ENCODE results near the gene SH3RF1.

Gene SH3RF1

DNA sequence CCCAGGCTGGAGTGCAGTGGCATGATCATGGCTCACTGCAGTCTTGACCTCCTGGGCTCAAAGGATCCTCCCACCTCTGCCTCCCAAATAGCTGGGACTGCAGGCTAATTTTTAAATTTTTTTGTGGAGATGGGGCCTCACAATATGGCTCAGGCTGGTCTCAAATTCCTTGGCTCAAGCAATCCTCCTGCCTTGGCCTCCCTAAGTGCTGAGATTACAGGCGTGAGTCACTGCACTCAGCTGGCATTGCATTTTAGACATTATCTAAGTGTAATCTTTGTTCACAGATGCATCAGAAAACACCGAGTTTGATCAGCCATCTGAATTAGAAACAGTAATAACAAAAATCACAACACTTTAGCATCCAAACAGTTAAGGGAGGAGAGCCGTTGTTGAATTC, 207.3 kb downstream of the SH3RF1 start:
- DNase-seq (ENCODE audit: low read depth), result no peak

DNA sequence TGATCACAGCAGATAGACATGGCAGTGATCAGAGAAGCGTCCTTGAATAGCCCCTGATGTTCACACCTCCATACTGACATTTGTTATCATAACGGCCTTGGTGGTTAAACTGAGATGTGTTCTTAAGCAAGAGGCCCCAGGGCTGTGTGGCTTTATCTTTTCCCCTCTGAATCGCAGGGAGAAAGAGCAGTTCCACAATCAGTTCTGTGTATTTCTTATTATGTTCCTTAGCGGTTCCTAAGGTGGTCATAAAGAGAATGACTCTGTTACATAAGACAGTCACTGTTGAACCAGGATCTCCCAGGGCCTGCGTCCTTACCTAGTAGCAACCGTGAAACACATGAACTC, 207.9 kb downstream of the SH3RF1 start:
- no peak for DNase-seq (ENCODE audit: low read depth)

DNA sequence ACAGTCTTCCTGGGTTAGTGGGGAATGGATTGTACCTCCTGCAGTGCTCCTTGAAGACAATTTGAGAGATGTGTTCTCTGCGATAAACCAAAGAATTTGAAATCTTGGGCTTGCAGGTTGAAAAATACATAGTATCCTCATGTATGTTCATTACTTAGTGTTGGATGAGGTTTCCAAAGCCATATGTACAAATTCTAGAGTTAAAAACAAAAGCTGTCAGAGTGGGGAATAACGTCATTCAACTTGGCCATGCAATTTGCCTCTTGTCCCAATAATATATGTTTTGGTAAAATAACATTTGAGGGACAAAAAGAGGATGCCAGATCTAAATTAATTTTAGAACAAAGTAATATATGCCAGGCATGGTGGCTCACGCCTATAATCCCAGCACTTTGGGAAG, 209.4 kb downstream of the SH3RF1 start:
- no peak for DNase-seq (ENCODE audit: low read depth)

DNA sequence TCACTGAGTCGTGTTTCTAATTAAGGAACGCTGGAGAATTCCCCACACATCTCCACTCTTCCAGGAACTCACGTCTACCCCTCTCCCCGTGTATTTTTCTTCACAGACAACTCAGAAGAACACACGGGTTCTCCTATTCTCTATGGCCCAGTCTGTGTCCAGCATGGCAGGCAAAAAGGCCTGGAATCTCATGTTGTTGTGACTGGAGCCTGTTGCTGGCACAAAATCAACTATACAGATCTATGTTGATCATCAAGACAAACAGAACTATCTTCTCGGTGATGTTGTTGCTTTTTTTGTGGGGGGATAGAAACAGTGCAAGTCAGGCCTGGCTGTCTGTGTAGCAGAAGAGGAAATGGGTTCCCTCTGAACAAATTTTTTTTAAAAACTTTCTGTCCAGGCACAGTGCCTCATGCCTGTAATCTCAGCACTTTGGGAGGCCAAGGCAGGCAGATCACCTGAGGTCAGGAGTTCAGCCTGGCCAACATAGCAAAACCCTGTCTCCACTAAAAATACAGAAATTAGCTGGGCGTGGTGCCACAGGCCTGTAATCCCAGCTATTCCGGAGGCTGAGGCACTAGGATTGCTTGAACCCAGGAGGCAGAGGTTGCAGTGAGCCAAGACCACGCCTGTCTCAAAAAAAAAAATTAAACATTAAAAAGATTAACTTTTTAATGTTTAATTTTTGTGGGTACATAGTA, 210.2 kb downstream of the SH3RF1 start:
- no peak for DNase-seq (ENCODE audit: low read depth)

- no peak for DNase-seq (ENCODE audit: low read depth)
These were observed 211.2 kb downstream of the SH3RF1 start for GRCh38 chr4:169059306-169060211.

GRCh38 chr4:169058312-169058711, 212.4 kb downstream of the SH3RF1 start:
- DNase-seq (ENCODE audit: low read depth), result no peak

DNA sequence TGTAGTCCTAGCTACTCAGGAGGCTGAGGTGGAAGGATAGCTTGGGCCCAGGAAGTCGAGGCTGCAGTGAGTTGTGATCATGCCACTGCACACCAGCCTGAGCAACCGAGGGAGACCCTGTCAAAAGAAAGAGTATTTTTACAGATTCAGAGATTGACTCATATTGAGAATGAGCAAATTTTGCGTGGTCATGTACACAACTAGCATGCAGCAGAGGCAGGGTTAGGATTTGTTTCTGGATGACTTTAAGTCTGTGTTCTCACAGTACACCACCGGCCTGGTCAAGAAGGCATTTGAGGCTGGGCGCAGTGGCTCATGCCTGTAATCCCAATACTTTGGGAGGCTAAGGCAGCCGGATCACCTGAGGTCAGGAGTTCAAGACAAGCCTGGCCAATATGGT, 215.9 kb downstream of the SH3RF1 start:
- no peak for DNase-seq (ENCODE audit: low read depth)

GRCh38 chr4:169052594-169052945, 218.2 kb downstream of the SH3RF1 start:
- no peak for DNase-seq (ENCODE audit: low read depth)

- no peak for DNase-seq (ENCODE audit: low read depth)
These were observed 218.8 kb downstream of the SH3RF1 start for GRCh38 chr4:169051761-169052593.

DNA sequence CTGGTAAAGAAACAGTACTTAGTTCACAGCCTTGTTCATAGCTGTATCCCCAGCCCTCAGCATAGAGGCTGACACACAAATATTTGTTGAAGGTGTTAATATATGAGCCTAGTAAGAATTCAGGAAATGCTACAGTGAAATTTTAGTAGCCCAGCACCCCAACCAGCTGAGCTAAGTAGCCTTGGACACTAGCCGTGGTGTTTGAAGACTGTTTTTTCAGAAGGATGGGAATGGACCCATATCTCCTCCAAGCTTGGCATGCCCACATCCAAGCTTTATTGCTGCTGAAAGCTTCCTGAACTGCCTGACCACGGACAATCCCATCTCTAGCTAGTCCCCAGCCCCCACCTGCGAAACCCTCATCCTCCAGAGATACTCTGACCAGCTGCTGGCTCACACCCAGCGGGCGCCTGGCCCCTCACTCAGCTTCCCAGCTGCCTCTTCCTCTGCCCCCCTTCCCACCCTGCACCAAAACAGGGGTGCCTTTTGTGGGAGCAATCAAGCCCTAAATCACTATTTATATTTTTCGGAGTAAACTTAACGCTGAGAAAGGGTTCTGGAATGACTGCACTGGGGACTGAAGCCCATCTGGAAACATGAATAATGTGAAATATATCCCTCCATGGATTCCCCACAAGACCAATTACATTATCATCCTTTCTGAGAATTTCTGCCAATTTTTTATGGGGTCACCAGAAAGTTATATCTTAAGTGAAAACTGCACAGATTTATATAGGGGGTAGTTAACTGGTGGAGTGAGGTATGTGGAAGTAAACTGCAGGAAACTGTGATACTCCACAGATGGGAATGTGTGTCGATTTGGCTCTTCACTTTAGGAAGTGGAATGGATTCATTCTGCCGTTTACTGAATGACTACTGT, 219.6 kb downstream of the SH3RF1 start:
- DNase-seq (ENCODE audit: low read depth), result no peak

DNA sequence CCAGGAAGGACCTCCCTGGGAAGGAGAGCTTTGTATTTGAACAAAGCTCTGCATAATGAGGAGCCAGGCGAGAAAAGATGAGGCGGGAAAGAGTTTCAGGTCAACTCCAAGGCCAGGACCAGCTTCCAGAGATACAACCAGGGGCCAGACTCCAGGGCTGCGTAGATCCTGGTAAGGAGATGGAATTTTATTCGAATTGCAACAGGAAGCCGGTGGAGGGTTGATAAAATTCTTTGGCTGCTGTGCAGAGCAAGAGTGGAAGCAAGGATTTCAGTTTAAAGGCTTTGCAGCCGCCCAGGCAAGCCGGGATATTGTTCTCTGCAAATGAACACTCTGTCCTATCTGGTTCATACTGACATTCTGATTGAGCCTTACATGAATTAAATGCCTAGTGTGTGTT, 220.5 kb downstream of the SH3RF1 start:
- no peak for DNase-seq (ENCODE audit: low read depth)

DNA sequence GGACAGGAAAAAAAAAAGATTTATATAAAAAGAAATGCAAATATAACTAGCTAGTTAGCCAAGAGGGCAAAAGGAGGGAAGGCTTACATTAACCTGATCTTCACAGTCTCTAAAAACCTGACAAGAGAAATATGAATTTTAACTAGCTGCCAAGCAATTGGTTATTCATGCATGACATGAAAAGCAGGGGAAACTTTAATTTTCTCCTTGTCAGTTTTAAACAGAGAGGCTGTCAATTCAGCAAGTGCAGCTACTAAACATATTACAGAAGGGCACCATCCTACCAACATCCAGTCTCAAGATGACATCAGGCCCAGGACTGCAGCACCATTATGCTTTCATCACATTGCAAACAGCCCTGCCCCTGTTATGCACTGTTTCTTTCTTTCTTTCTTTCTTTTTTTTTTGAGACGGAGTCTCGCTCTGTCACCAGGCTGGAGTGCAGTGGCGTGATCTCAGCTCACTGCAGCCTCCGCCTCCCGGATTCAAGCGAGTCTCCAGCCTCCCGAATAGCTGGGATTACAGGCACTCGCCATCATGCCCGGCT, 221.8 kb downstream of the SH3RF1 start:
- no peak for DNase-seq (ENCODE audit: low read depth)

GRCh38 chr4:169047956-169048355, 222.8 kb downstream of the SH3RF1 start:
- DNase-seq (ENCODE audit: low read depth), result no peak

DNA sequence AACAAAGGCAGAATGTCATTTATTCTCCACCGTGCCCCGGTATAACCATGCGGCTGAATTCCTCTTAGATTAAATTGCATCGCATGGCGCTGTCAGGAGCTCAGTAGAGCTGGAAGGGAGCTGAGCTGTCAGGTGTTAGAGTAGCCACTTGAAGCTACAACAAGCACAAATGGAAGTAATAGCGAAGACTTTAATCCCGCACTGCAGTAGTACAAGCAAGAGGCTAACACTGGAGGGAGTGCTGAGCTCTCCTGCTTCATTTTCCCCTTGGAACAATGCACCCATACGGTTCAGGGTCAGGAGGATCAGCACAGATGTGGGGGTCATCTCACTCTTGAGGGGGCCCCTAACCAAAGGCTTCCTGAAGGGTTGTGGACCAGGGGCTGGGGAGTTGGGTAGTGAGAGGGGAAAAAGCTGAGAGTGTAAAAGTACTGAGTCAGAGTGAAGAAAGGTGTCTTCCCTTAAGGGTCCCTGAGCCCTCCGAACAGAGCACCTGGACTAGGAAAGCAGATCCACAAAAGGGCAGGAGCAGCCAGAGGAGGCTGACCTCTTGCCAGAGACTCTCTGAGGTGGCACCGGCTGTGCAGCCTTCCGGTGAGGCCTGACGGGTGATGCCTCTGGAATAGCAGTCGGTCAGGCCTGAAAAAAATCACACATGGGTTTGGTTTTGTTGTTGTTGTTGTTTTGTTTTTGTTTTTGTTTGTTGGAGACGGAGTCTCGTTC, 224.7 kb downstream of the SH3RF1 start:
- no peak for DNase-seq (ENCODE audit: low read depth)

GRCh38 chr4:169044714-169045447, 225.9 kb downstream of the SH3RF1 start:
- DNase-seq (ENCODE audit: low read depth), result no peak
